BE2C (cell line): ENCODE data around the gene FAM83D.

Source experiments
- DNase-seq: peaks from one replicate; pipeline ENCODE4 v3.0.0-alpha.2; 2020
- H3K27me3 ChIP-seq: fragments of 250-450 bp; sonication (Bioruptor Pico); 2 replicates; pipeline ENCODE4 v1.5.1; 2020; ENCODE audit warnings: mild to moderate bottlenecking
- H3K36me3 ChIP-seq: fragments of 250-450 bp; sonication (Bioruptor Pico); 2 replicates; pipeline ENCODE4 v1.5.1; 2020; ENCODE audit warnings: mild to moderate bottlenecking
- H3K4me1 ChIP-seq: fragments of 250-450 bp; sonication (Bioruptor Pico); 2 replicates; pipeline ENCODE4 v1.5.1; 2020
- H3K4me3 ChIP-seq: 2 replicates; pipeline ENCODE4 v1.5.1; 2011; ENCODE audit warnings: low read depth, low read length
- H3K9me3 ChIP-seq: fragments of 250-450 bp; sonication (Bioruptor Pico); 2 replicates; pipeline ENCODE4 v1.5.1; 2020
- TF ChIP-seq, protein P1 (sequence below): IDR thresholded peaks from 2 replicates; pipeline ENCODE4 v1.5.1; 2012; ENCODE audit warnings: mild to moderate bottlenecking, low read depth, low read length

The FAM83D gene

DNA sequence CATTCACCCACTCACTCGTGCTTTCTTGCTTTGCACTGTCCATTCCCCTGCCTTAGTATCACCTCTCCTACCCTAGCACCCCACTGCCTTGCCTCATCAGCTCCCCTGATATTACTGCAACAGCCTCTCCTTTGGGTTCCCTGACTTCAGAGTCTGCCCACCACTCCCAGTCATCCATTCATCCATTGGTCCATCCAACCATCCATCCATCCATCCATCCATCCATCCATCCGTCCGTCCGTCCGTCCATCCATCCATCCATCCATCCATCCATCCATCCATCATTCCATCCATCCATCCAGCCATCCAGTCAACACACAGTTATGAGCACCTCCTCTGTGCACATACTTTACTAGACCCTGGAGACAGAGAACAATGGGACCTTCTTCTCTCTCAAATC lies 22.9 kb upstream of the FAM83D start:
- H3K36me3 ChIP-seq, result peaks cover 95% of the 10 kb centered on the region
- TF ChIP-seq, protein P1, sequence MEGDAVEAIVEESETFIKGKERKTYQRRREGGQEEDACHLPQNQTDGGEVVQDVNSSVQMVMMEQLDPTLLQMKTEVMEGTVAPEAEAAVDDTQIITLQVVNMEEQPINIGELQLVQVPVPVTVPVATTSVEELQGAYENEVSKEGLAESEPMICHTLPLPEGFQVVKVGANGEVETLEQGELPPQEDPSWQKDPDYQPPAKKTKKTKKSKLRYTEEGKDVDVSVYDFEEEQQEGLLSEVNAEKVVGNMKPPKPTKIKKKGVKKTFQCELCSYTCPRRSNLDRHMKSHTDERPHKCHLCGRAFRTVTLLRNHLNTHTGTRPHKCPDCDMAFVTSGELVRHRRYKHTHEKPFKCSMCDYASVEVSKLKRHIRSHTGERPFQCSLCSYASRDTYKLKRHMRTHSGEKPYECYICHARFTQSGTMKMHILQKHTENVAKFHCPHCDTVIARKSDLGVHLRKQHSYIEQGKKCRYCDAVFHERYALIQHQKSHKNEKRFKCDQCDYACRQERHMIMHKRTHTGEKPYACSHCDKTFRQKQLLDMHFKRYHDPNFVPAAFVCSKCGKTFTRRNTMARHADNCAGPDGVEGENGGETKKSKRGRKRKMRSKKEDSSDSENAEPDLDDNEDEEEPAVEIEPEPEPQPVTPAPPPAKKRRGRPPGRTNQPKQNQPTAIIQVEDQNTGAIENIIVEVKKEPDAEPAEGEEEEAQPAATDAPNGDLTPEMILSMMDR, result no peak

DNA sequence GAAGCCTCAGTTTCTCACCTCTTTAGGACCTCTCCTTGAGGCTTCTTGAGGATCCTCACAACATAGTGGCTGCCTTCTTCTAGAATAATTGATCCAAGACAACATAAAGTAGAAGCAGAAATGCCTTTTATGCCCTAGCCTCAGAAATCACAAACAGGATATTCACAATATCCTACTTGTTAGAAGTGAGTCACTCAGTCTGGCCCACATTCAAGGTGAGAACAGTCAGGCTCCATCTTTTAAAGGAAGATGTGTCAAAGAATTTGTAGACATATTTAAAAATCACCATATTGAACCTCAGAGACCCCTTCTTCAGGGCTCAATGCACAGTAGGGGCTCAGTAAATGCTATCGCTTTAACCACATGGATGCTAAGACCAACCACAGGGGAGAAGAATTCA lies 20.8 kb upstream of the FAM83D start:
- Histone ChIP-seq H3K36me3 (peaks cover 92% of the 10 kb centered on the region), H3K9me3 (no peaks in the 10 kb centered on the region), H3K27me3 (no peaks in the 10 kb centered on the region), H3K4me3 (no peak overlapping the region), H3K4me1 (no peaks in the 10 kb centered on the region)
- TF ChIP-seq, protein P1, result no peak
- DNase-seq, result no peak

More for the DNA sequence above, 22.9 kb upstream of the FAM83D start:
- Histone ChIP-seq H3K4me1 (no peaks in the 10 kb centered on the region), H3K9me3 (no peaks in the 10 kb centered on the region), H3K27me3 (no peaks in the 10 kb centered on the region), H3K4me3 (no peak overlapping the region)
- DNase-seq, result no peak

DNA sequence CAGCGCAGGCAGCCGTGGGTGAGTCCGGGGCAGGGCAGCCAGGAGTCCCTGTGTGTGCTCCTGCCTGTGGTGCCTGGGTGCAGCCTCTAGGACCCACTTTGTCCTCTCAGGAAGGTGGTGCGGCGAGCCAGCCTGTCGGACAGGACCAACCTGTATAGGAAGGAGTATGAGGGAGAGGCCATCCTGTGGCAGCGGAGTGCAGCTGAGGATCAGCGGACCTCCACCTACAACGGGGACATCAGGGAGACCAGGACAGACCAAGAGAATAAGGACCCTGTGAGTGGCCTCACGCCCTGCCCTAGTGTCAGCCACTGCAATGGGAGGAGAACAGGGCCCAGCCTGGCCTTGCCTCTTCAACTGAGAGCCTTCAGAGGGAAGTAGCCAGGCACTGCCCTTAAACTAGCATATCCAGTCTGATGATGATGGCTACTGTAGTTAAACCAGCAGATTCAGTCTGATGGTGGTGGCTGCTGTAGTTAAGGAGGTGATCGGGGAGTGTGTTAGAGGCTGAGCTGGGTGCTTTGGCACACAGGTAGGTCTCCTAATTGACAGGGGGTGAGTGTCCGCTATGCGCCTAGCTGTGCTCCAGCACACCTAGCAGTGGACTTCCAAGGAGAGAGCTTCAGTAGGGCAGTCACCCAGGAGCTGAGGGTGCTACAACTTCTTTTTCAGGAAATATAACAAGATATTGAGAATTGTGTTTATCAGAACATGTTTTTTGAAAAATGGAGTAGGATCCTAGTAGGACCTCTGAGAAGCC lies 18.1 kb upstream of the FAM83D start:
- TF ChIP-seq, protein P1, result no peak
- no peak for DNase-seq

GRCh38 chr20:38915355-38915754 lies 10.9 kb upstream of the FAM83D start:
- H3K27me3 ChIP-seq, result no peaks in the 10 kb centered on the region
- H3K36me3 ChIP-seq, result peaks cover 52% of the 10 kb centered on the region
- H3K4me3 ChIP-seq, result no peak overlapping the region
- H3K9me3 ChIP-seq, result no peaks in the 10 kb centered on the region
- H3K4me1 ChIP-seq, result no peaks in the 10 kb centered on the region
- DNase-seq, result no peak
- TF ChIP-seq, protein P1, result no peak

More for the DNA sequence above, 18.1 kb upstream of the FAM83D start:
- Histone ChIP-seq H3K4me3 (no peak overlapping the region), H3K9me3 (no peaks in the 10 kb centered on the region), H3K36me3 (peaks cover 73% of the 10 kb centered on the region), H3K27me3 (no peaks in the 10 kb centered on the region), H3K4me1 (no peaks in the 10 kb centered on the region)

DNA sequence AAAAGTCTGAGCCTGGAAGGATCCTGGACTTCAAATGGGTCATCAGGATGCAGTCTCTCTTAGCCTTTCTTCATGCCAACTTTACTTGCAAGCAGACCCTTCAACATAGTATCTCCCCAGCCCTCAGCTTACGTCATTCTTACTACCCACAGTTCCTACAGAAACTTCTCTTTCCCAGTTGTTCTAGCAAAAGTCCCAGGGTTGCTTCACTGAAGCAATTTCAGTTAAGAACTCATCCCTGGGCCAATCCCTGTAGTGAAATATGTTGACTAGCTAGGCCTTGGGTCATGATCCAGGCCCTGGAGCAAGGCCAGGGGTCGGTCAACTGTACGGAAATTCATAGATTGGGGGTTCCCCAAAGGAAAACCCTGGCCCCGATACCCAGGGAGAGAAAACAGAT lies 8.6 kb upstream of the FAM83D start:
- no peaks in the 10 kb centered on the region for H3K4me1 ChIP-seq
- no peak for DNase-seq
- no peaks in the 10 kb centered on the region for H3K9me3 ChIP-seq
- H3K4me3 ChIP-seq, result no peak overlapping the region
- TF ChIP-seq, protein P1, result no peak
- H3K27me3 ChIP-seq, result no peaks in the 10 kb centered on the region
- H3K36me3 ChIP-seq, result peaks cover 53% of the 10 kb centered on the region

DNA sequence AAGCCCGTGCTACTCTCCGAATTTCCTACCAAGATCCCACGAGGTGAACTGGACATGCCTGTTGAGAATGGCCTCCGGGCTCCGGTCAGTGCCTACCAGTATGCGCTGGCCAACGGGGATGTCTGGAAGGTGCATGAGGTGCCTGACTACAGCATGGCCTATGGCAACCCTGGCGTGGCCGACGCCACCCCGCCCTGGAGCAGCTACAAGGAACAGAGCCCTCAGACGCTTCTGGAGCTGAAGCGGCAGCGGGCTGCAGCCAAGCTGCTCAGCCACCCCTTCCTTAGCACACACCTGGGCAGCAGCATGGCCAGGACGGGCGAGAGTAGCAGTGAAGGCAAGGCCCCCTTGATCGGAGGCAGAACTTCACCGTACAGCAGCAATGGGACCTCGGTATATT lies 8.0 kb upstream of the FAM83D start:
- Histone ChIP-seq H3K9me3 (no peaks in the 10 kb centered on the region), H3K4me1 (no peaks in the 10 kb centered on the region), H3K4me3 (no peak overlapping the region), H3K36me3 (peaks cover 49% of the 10 kb centered on the region), H3K27me3 (no peaks in the 10 kb centered on the region)
- TF ChIP-seq, protein P1, result no peak
- no peak for DNase-seq
